HG03432 (cell line): Measurements from ENCODE around the gene SGSM1.

Experiments used
- ATAC-seq: cut with Tn5 transposase; IDR thresholded peaks from one replicate; pipeline ENCODE4 v1.9.1; 2021; ENCODE audit warnings: mild to moderate bottlenecking, moderate library complexity; ENCODE audit not compliant: unreplicated experiment

Gene SGSM1

GRCh38 chr22:24803064-24803542, 2.9 kb upstream of the SGSM1 start:
- no peak for ATAC-seq

- ATAC-seq = no peak
Measured at GRCh38 chr22:24806663-24807001, 621 bp downstream of the SGSM1 start.

- ATAC-seq = no peak
Measured at GRCh38 chr22:24807284-24807950, 1.4 kb downstream of the SGSM1 start.

- ATAC-seq = no peak
Measured at GRCh38 chr22:24809331-24809730, 3.3 kb downstream of the SGSM1 start.

GRCh38 chr22:24810043-24810749, 4.2 kb downstream of the SGSM1 start:
- ATAC-seq = no peak

GRCh38 chr22:24812950-24813775, 7.2 kb downstream of the SGSM1 start:
- no peak for ATAC-seq

GRCh38 chr22:24813861-24814770, 8.1 kb downstream of the SGSM1 start:
- no peak for ATAC-seq

- ATAC-seq = no peak
Measured at GRCh38 chr22:24816806-24817205, 10.8 kb downstream of the SGSM1 start.

- ATAC-seq = no peak
Measured at GRCh38 chr22:24819487-24819886, 13.5 kb downstream of the SGSM1 start.

- ATAC-seq = no peak
Measured at GRCh38 chr22:24819911-24820461, 14.0 kb downstream of the SGSM1 start.

- ATAC-seq = no peak
Measured at GRCh38 chr22:24822471-24822870, 16.5 kb downstream of the SGSM1 start.

GRCh38 chr22:24823787-24824186, 17.8 kb downstream of the SGSM1 start:
- no peak for ATAC-seq

GRCh38 chr22:24824250-24824649, 18.2 kb downstream of the SGSM1 start:
- no peak for ATAC-seq

- no peak for ATAC-seq
Measured at GRCh38 chr22:24824915-24825314, 18.9 kb downstream of the SGSM1 start.

- no peak for ATAC-seq
Measured at GRCh38 chr22:24826710-24827285, 20.8 kb downstream of the SGSM1 start.

- no peak for ATAC-seq
Measured at GRCh38 chr22:24827296-24827695, 21.3 kb downstream of the SGSM1 start.

GRCh38 chr22:24830205-24830979, 24.4 kb downstream of the SGSM1 start:
- ATAC-seq = no peak

- ATAC-seq = no peak
Measured at GRCh38 chr22:24831687-24832086, 25.7 kb downstream of the SGSM1 start.

- ATAC-seq = no peak
Measured at GRCh38 chr22:24833881-24834495, 28.0 kb downstream of the SGSM1 start.
